ENCODE data around the gene UGT1A4.
A peak's percentile ranks its signal among the peaks of the same experiment; 100 is the strongest.

UGT1A4 gene

GRCh38 chr2:233772583-233772982, 54.0 kb downstream of the UGT1A4 start:
- Histone ChIP-seq H3K4me1 (ENCODE audit: insufficient read depth, low read length, poor library complexity, severe bottlenecking) (no peaks in the 10 kb centered on the region), H3K9me3 (ENCODE audit: insufficient read depth, low read depth, low read length) (no peaks in the 10 kb centered on the region), H3K36me3 (ENCODE audit: insufficient read depth, low read length) (no peaks in the 10 kb centered on the region), H3K9me2 (replicated peaks; ENCODE audit: low read depth, low read length) (no peaks in the 10 kb centered on the region), H4K20me1 (ENCODE audit: insufficient read depth, low read length, poor library complexity, severe bottlenecking) (no peaks in the 10 kb centered on the region), H3K79me2 (ENCODE audit: insufficient read depth, low read length) (no peaks in the 10 kb centered on the region), H2AFZ (ENCODE audit: low read length) (no peak overlapping the region), H3K4me2 (ENCODE audit: low read depth, low read length, poor library complexity, severe bottlenecking) (no peak overlapping the region), H3K9ac (ENCODE audit: low read depth, low read length, poor library complexity, severe bottlenecking) (no peak overlapping the region), H3K4me3 (ENCODE audit: low read length, poor library complexity, severe bottlenecking) (no peak overlapping the region), H3F3A (ENCODE audit: low read depth) (no peaks in the 10 kb centered on the region), H3K27me3 (ENCODE audit: insufficient read depth, low read length, poor library complexity, severe bottlenecking) (no peaks in the 10 kb centered on the region)
- no peak for TF ChIP-seq EZH2phosphoT487 (IDR thresholded peaks at IDR 0.05; ENCODE audit: borderline replicate concordance)
- TF ChIP-seq CTCF (conservative IDR thresholded peaks at IDR 0.05; ENCODE audit: low read length): peak; percentile 37

GRCh38 chr2:233773854-233774253, 55.3 kb downstream of the UGT1A4 start:
- H3K79me2 ChIP-seq (ENCODE audit: insufficient read depth, low read length): no peaks in the 10 kb centered on the region
- no peak for TF ChIP-seq CTCF (conservative IDR thresholded peaks at IDR 0.05; ENCODE audit: low read length)
- TF ChIP-seq EZH2phosphoT487 (IDR thresholded peaks at IDR 0.05; ENCODE audit: borderline replicate concordance): no peak
- H3K9me3 ChIP-seq (ENCODE audit: insufficient read depth, low read depth, low read length): no peaks in the 10 kb centered on the region
- no peaks in the 10 kb centered on the region for H3K36me3 ChIP-seq (ENCODE audit: insufficient read depth, low read length)
- no peak overlapping the region for H2AFZ ChIP-seq (ENCODE audit: low read length)
- no peak overlapping the region for H3K4me3 ChIP-seq (ENCODE audit: low read length, poor library complexity, severe bottlenecking)
- no peaks in the 10 kb centered on the region for H3K27me3 ChIP-seq (ENCODE audit: insufficient read depth, low read length, poor library complexity, severe bottlenecking)
- H3K9me2 ChIP-seq (replicated peaks; ENCODE audit: low read depth, low read length): no peaks in the 10 kb centered on the region
- no peak overlapping the region for H3K4me2 ChIP-seq (ENCODE audit: low read depth, low read length, poor library complexity, severe bottlenecking)
- H3K9ac ChIP-seq (ENCODE audit: low read depth, low read length, poor library complexity, severe bottlenecking): no peak overlapping the region
- no peaks in the 10 kb centered on the region for H3K4me1 ChIP-seq (ENCODE audit: insufficient read depth, low read length, poor library complexity, severe bottlenecking)
- no peaks in the 10 kb centered on the region for H3F3A ChIP-seq (ENCODE audit: low read depth)
- no peaks in the 10 kb centered on the region for H4K20me1 ChIP-seq (ENCODE audit: insufficient read depth, low read length, poor library complexity, severe bottlenecking)

- H3K4me3 ChIP-seq (ENCODE audit: low read length, poor library complexity, severe bottlenecking): no peak overlapping the region
- no peaks in the 10 kb centered on the region for H3K4me1 ChIP-seq (ENCODE audit: insufficient read depth, low read length, poor library complexity, severe bottlenecking)
- H3K79me2 ChIP-seq (ENCODE audit: insufficient read depth, low read length): no peaks in the 10 kb centered on the region
- H3K27me3 ChIP-seq (ENCODE audit: insufficient read depth, low read length, poor library complexity, severe bottlenecking): no peaks in the 10 kb centered on the region
- H3K9ac ChIP-seq (ENCODE audit: low read depth, low read length, poor library complexity, severe bottlenecking): no peak overlapping the region
- no peaks in the 10 kb centered on the region for H3K36me3 ChIP-seq (ENCODE audit: insufficient read depth, low read length)
- no peak overlapping the region for H2AFZ ChIP-seq (ENCODE audit: low read length)
- TF ChIP-seq EZH2phosphoT487 (IDR thresholded peaks at IDR 0.05; ENCODE audit: borderline replicate concordance) (no peak), CTCF (conservative IDR thresholded peaks at IDR 0.05; ENCODE audit: low read length) (no peak)
- no peaks in the 10 kb centered on the region for H3K9me3 ChIP-seq (ENCODE audit: insufficient read depth, low read depth, low read length)
- no peaks in the 10 kb centered on the region for H4K20me1 ChIP-seq (ENCODE audit: insufficient read depth, low read length, poor library complexity, severe bottlenecking)
- H3K9me2 ChIP-seq (replicated peaks; ENCODE audit: low read depth, low read length): no peaks in the 10 kb centered on the region
- H3K4me2 ChIP-seq (ENCODE audit: low read depth, low read length, poor library complexity, severe bottlenecking): no peak overlapping the region
- no peaks in the 10 kb centered on the region for H3F3A ChIP-seq (ENCODE audit: low read depth)
Observed at GRCh38 chr2:233775414-233775813, 56.9 kb downstream of the UGT1A4 start.

Measured in Loucy (cell line).